Peyer's patch (tissue), 4 donors: Measurements from ENCODE around the gene KCND2. TPM values are rescaled to one million over a fixed set of nuclear protein-coding genes. Genes with fewer than 3 reads are reported as not detected.

ENCODE experiments used
- DNase-seq, 3 donors: peaks; one replicate each; pipeline ENCODE4 v3.0.0-alpha.2; 2017 to 2019
- H3K27ac ChIP-seq, 4 donors: fragments of 200-600 bp; sonication (generic); one replicate each; pipeline ENCODE4 v1.5.1; 2016 to 2019
- H3K27me3 ChIP-seq, 2 donors: fragments of 200-600 bp; sonication (generic); one replicate each; pipeline ENCODE4 v1.5.1; 2019
- H3K36me3 ChIP-seq, 3 donors: fragments of 200-600 bp; sonication (generic); one replicate each; pipeline ENCODE4 v1.5.1; 2016 to 2019
- H3K4me1 ChIP-seq, 4 donors: fragments of 200-600 bp; sonication (generic); one replicate each; pipeline ENCODE4 v1.5.1; 2016 to 2019
- H3K4me3 ChIP-seq, 4 donors: fragments of 200-600 bp; sonication (generic); 1 replicate in 3 of 4; 2 replicates in 1 of 4; pipeline ENCODE4 v1.5.1; 2016 to 2019; ENCODE audit warnings: mild to moderate bottlenecking in 1 of 4
- H3K9me3 ChIP-seq, 4 donors: fragments of 200-600 bp; sonication (generic); one replicate each; pipeline ENCODE4 v1.5.1; 2016 to 2019; ENCODE audit warnings: mild to moderate bottlenecking in 1 of 4
- CTCF ChIP-seq, 6 experiments: fragments of 450-650 bp in 4 of 6; fragments of 200-600 bp in 2 of 6; sonication (generic) in 1 of 6; IDR thresholded peaks; one replicate each; pipeline ENCODE4 v1.5.1; 2017 to 2019; ENCODE audit warnings: antibody characterized with exemption in 6 of 6, mild to moderate bottlenecking in 3 of 6, moderate library complexity in 1 of 6
- POLR2A ChIP-seq, 2 donors: fragments of 450-650 bp; IDR thresholded peaks; one replicate each; pipeline ENCODE4 v1.5.1; 2017; ENCODE audit warnings: antibody characterized with exemption in 2 of 2, mild to moderate bottlenecking in 2 of 2, moderate library complexity in 2 of 2
- total RNA-seq, 4 donors: library from RNA; depleted of rRNA; stranded (reverse); fragments of >200 nt; gene quantifications; one replicate each; pipeline ENCODE4 v1.1.0, GENCODE V29; 2016

The KCND2 gene
- total RNA-seq, 4 donors from 2014 or later = 0.54 TPM; not detected in 3

DNA sequence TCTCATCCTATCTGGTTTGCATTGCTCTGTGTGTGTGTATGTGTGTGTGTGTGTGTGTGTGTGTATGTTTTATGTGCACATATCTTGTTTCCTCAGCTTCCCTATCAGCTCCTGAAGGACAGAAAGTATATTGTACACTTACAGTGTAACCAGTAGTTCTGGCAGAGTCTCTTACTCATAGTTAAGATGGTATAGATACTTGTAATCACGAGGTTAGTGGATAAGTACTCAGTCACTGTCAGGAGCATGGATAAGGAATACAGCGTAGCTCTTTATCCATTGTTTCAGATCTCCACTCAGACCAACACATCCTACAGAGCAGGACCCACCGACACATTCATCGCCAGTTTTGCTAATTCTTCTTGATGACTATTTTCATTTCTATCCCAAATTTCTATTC lies 309.9 kb downstream of the KCND2 start:
- Histone ChIP-seq H3K4me1 (no peaks in the 10 kb centered on the region), H3K4me3 (no peak overlapping the region), H3K27me3 (no peaks in the 10 kb centered on the region), H3K9me3 (no peaks in the 10 kb centered on the region), H3K36me3 (no peaks in the 10 kb centered on the region), H3K27ac (no peak overlapping the region)
- DNase-seq = no peak
- TF ChIP-seq POLR2A (IDR thresholded peaks at IDR 0.05) = no peak

GRCh38 chr7:120583899-120584586 lies 311.1 kb downstream of the KCND2 start:
- no peak for TF ChIP-seq POLR2A (IDR thresholded peaks at IDR 0.05)
- TF ChIP-seq CTCF (IDR thresholded peaks at IDR 0.05) = no peak
- H3K9me3 ChIP-seq = no peaks in the 10 kb centered on the region
- no peaks in the 10 kb centered on the region for H3K4me1 ChIP-seq
- DNase-seq = no peak
- H3K27ac ChIP-seq = no peak overlapping the region
- H3K4me3 ChIP-seq = no peak overlapping the region
- H3K36me3 ChIP-seq = no peaks in the 10 kb centered on the region
- no peaks in the 10 kb centered on the region for H3K27me3 ChIP-seq

DNA sequence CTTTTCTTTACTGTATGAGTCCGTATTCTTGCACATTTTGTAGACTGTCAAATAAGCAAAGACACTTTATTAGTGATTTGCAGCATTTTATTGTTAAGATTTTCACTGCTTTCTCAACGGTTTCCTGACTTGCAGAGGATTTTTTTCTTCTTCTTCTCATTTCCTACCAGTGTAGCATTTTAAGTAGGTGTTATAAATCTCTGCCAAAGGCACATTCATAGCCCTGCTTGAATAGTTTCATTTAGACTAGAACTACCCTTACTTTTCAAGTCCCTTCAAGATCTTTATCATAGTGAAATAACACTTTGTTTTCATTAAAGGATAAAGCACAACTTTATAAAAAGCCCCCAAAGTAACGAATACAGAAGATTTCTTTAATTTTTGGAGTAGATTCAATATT lies 313.6 kb downstream of the KCND2 start:
- Histone ChIP-seq H3K4me3 (no peak overlapping the region), H3K36me3 (no peaks in the 10 kb centered on the region), H3K27me3 (no peaks in the 10 kb centered on the region), H3K4me1 (no peaks in the 10 kb centered on the region), H3K27ac (no peak overlapping the region), H3K9me3 (no peaks in the 10 kb centered on the region)
- no peak for TF ChIP-seq POLR2A (IDR thresholded peaks at IDR 0.05)
- TF ChIP-seq CTCF (IDR thresholded peaks at IDR 0.05) = no peak
- DNase-seq = no peak

DNA sequence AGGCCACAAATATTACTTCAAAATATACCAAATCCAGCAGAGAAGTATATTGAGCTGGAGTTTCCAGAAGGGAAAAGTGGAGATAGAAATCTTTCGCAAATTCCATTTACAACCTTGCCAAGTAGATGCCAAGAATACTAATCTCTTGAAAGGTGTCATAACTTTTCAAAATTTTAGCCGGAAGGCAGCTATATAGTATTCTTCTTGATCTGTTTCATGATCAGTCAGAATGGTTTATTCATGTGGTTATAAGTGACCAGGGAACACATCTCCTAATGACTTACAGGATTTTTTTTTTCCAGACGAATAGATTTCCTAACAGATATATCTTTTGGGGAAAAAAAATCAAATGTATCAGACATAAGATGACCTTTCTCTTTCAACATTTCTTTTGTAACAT lies 314.3 kb downstream of the KCND2 start:
- Histone ChIP-seq H3K27me3 (no peaks in the 10 kb centered on the region), H3K4me3 (no peak overlapping the region), H3K4me1 (no peaks in the 10 kb centered on the region), H3K36me3 (no peaks in the 10 kb centered on the region), H3K9me3 (no peaks in the 10 kb centered on the region), H3K27ac (no peak overlapping the region)
- TF ChIP-seq POLR2A (IDR thresholded peaks at IDR 0.05) (no peak), CTCF (IDR thresholded peaks at IDR 0.05) (no peak)
- no peak for DNase-seq

DNA sequence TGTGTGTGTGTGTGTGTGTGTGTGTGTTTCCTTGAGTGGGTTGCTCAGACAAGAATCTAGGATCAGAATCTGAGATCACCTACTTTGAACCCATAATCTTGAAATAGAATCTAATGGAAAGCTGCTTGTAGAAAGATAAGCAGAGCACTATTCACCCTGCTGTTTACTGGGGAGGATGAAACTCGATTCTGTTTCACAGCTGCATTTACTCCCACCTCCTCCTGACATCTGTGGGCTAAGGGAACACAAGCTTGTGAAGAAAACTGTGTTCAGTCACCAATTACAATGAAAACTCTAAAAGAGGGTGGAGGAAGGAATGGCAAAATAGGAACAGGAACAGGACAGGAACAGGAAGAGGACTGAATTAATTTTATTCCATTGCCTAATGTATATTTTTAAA lies 315.4 kb downstream of the KCND2 start:
- no peaks in the 10 kb centered on the region for H3K36me3 ChIP-seq
- no peak overlapping the region for H3K27ac ChIP-seq
- no peaks in the 10 kb centered on the region for H3K4me1 ChIP-seq
- H3K9me3 ChIP-seq = no peaks in the 10 kb centered on the region
- no peaks in the 10 kb centered on the region for H3K27me3 ChIP-seq
- H3K4me3 ChIP-seq = no peak overlapping the region
- DNase-seq = no peak
- no peak for TF ChIP-seq POLR2A (IDR thresholded peaks at IDR 0.05)
- TF ChIP-seq CTCF (IDR thresholded peaks at IDR 0.05) = no peak

- no peak overlapping the region for H3K4me3 ChIP-seq
- no peak overlapping the region for H3K27ac ChIP-seq
- H3K4me1 ChIP-seq = no peaks in the 10 kb centered on the region
- H3K27me3 ChIP-seq = no peaks in the 10 kb centered on the region
- no peaks in the 10 kb centered on the region for H3K36me3 ChIP-seq
- TF ChIP-seq CTCF (IDR thresholded peaks at IDR 0.05) (no peak), POLR2A (IDR thresholded peaks at IDR 0.05) (no peak)
- no peaks in the 10 kb centered on the region for H3K9me3 ChIP-seq
- no peak for DNase-seq
Observed at GRCh38 chr7:120588862-120589261, 315.9 kb downstream of the KCND2 start.
